Peyer's patch (tissue), 4 donors: ENCODE measurements around the gene SIRT6. TPM values are rescaled to one million over a fixed set of nuclear protein-coding genes. Genes with fewer than 3 reads are reported as not detected.
A peak's percentile ranks its signal among the peaks of the same experiment; 100 is the strongest.
"Not testable (repeated sequence)": the region's sequence is repeated elsewhere in the genome, so short reads cannot be mapped to it uniquely, and the experiment has no call there.

ENCODE experiments used
- DNase-seq, 3 donors: peaks; one replicate each; pipeline ENCODE4 v3.0.0-alpha.2; 2017 to 2019
- H3K27ac ChIP-seq, 4 donors: fragments of 200-600 bp; sonication (generic); one replicate each; pipeline ENCODE4 v1.5.1; 2016 to 2019
- H3K27me3 ChIP-seq, 2 donors: fragments of 200-600 bp; sonication (generic); one replicate each; pipeline ENCODE4 v1.5.1; 2019
- H3K36me3 ChIP-seq, 3 donors: fragments of 200-600 bp; sonication (generic); one replicate each; pipeline ENCODE4 v1.5.1; 2016 to 2019
- H3K4me1 ChIP-seq, 4 donors: fragments of 200-600 bp; sonication (generic); one replicate each; pipeline ENCODE4 v1.5.1; 2016 to 2019
- H3K4me3 ChIP-seq, 4 donors: fragments of 200-600 bp; sonication (generic); 1 replicate in 3 of 4; 2 replicates in 1 of 4; pipeline ENCODE4 v1.5.1; 2016 to 2019; ENCODE audit warnings: mild to moderate bottlenecking in 1 of 4
- H3K9me3 ChIP-seq, 4 donors: fragments of 200-600 bp; sonication (generic); one replicate each; pipeline ENCODE4 v1.5.1; 2016 to 2019; ENCODE audit warnings: mild to moderate bottlenecking in 1 of 4
- POLR2A ChIP-seq, 2 donors: fragments of 450-650 bp; IDR thresholded peaks; one replicate each; pipeline ENCODE4 v1.5.1; 2017; ENCODE audit warnings: antibody characterized with exemption in 2 of 2, mild to moderate bottlenecking in 2 of 2, moderate library complexity in 2 of 2
- total RNA-seq, 4 donors: library from RNA; depleted of rRNA; stranded (reverse); fragments of >200 nt; gene quantifications; one replicate each; pipeline ENCODE4 v1.1.0, GENCODE V29; 2016
- TF ChIP-seq, protein P1 (sequence below), 6 experiments: fragments of 450-650 bp in 4 of 6; fragments of 200-600 bp in 2 of 6; sonication (generic) in 1 of 6; IDR thresholded peaks; one replicate each; pipeline ENCODE4 v1.5.1; 2017 to 2019; ENCODE audit warnings: antibody characterized with exemption in 6 of 6, mild to moderate bottlenecking in 3 of 6, moderate library complexity in 1 of 6

The SIRT6 gene
- total RNA-seq, 4 donors from 2014 or later = 55.3 to 115 (median 84.9) TPM

DNA sequence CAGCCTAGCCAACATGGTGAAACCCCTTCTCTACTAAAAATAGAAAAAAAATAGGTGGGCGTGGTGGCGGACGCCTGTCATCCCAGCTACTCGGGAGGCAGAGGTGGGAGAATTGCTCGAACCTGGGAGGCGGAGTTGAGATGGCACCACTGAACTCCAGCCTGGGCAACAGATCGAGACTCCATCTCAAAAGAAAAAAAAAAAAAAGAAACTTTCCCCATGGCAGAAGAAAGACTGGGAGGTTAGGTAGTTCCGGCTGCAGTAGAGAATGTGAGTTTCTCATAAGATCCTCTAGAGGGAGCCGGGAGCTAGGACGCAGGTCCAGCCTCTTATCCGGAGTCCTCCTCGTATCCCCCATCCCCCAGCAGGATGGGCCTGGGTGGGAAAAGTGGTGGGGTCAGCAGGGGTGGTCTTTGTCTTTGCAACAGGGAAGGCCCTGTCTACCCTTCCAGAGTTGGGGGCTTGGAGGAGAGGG is 42.1 kb downstream of the SIRT6 start:
- Histone ChIP-seq H3K27ac (peak overlapping the region in 1 of 4 donors; percentile 62), H3K36me3 (no peaks in the 10 kb centered on the region), H3K4me3 (peak overlapping the region in 1 of 4 donors; percentile 9), H3K27me3 (no peaks in the 10 kb centered on the region), H3K9me3 (no peaks in the 10 kb centered on the region), H3K4me1 (peaks cover 0 to 25% (median 2%) of the 10 kb centered on the region in 4 donors)
- no peak for TF ChIP-seq POLR2A (IDR thresholded peaks at IDR 0.05)
- TF ChIP-seq, protein P1, sequence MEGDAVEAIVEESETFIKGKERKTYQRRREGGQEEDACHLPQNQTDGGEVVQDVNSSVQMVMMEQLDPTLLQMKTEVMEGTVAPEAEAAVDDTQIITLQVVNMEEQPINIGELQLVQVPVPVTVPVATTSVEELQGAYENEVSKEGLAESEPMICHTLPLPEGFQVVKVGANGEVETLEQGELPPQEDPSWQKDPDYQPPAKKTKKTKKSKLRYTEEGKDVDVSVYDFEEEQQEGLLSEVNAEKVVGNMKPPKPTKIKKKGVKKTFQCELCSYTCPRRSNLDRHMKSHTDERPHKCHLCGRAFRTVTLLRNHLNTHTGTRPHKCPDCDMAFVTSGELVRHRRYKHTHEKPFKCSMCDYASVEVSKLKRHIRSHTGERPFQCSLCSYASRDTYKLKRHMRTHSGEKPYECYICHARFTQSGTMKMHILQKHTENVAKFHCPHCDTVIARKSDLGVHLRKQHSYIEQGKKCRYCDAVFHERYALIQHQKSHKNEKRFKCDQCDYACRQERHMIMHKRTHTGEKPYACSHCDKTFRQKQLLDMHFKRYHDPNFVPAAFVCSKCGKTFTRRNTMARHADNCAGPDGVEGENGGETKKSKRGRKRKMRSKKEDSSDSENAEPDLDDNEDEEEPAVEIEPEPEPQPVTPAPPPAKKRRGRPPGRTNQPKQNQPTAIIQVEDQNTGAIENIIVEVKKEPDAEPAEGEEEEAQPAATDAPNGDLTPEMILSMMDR (IDR thresholded peaks at IDR 0.05) = peak; percentile 46 to 79 (median 64)
- DNase-seq = peak in 2 of 3 donors; percentile 67

GRCh38 chr19:4139614-4140236 is 42.6 kb downstream of the SIRT6 start:
- Histone ChIP-seq H3K27ac (peak overlapping the region in 1 of 4 donors; percentile 62), H3K4me3 (peak overlapping the region in 1 of 4 donors; percentile 9), H3K4me1 (peaks cover 0 to 25% (median 2%) of the 10 kb centered on the region in 4 donors), H3K9me3 (no peaks in the 10 kb centered on the region), H3K27me3 (no peaks in the 10 kb centered on the region), H3K36me3 (no peaks in the 10 kb centered on the region)
- peak; percentile 85 to 95 (median 94) for DNase-seq
- TF ChIP-seq POLR2A (IDR thresholded peaks at IDR 0.05) = no peak
- TF ChIP-seq, protein P1 (IDR thresholded peaks at IDR 0.05) = peak; percentile 64 to 91 (median 86)

GRCh38 chr19:4138445-4138844 is 43.9 kb downstream of the SIRT6 start:
- Histone ChIP-seq H3K27me3 (no peaks in the 10 kb centered on the region), H3K4me1 (peaks cover 0 to 23% (median 2%) of the 10 kb centered on the region in 4 donors), H3K4me3 (no peak overlapping the region), H3K27ac (peak overlapping the region in 1 of 4 donors; percentile 85), H3K36me3 (no peaks in the 10 kb centered on the region), H3K9me3 (no peaks in the 10 kb centered on the region)
- TF ChIP-seq, protein P1 (IDR thresholded peaks at IDR 0.05) = no peak
- TF ChIP-seq POLR2A (IDR thresholded peaks at IDR 0.05) = no peak
- DNase-seq = no peak

DNA sequence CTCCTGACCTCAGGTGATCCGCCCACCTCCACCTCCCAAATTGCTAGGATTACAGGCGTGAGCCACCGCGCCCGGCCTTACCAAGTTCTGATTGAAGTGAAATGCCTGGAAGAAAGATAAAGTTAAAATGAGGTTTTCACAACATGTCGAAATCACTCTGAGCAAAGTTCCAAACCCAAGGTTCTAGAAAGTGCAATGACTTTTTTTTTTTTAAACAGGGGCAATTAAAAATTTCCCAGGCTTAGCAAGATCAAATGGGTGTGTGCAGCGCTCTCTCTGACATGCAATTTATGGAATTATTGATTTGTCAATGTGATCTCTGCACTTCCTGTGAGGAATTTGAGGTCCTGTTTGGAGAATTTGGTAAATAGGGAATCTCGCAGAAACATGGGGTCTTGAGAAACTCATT is 45.7 kb downstream of the SIRT6 start:
- Histone ChIP-seq H3K27me3 (no peaks in the 10 kb centered on the region), H3K4me3 (no peak overlapping the region), H3K27ac (peak overlapping the region in 3 of 4 donors; percentile 58 to 74 (median 73)), H3K9me3 (no peaks in the 10 kb centered on the region), H3K36me3 (no peaks in the 10 kb centered on the region), H3K4me1 (peaks cover 0 to 15% (median 2%) of the 10 kb centered on the region in 4 donors)
- peak in 1 of 3 donors; percentile 62 for DNase-seq
- TF ChIP-seq POLR2A (IDR thresholded peaks at IDR 0.05) = peak in 1 of 2 donors; percentile 46
- TF ChIP-seq, protein P1 (IDR thresholded peaks at IDR 0.05) = no peak

- DNase-seq, H3K27me3 ChIP-seq: not testable (repeated sequence)
Measured at GRCh38 chr19:4135386-4135785, 47.0 kb downstream of the SIRT6 start.

GRCh38 chr19:4134351-4134750 is 48.0 kb downstream of the SIRT6 start:
- Histone ChIP-seq H3K36me3 (no peaks in the 10 kb centered on the region), H3K4me1 (peaks cover 0 to 10% (median 0%) of the 10 kb centered on the region in 4 donors), H3K27ac (no peak overlapping the region), H3K9me3 (no peaks in the 10 kb centered on the region), H3K4me3 (no peak overlapping the region), H3K27me3 (no peaks in the 10 kb centered on the region)
- TF ChIP-seq POLR2A (IDR thresholded peaks at IDR 0.05) = no peak
- TF ChIP-seq, protein P1 (IDR thresholded peaks at IDR 0.05) = no peak
- DNase-seq = no peak

More at GRCh38 chr19:4135386-4135785, 47.0 kb downstream of the SIRT6 start:
- not testable (repeated sequence) for H3K9me3 ChIP-seq, H3K4me3 ChIP-seq, H3K36me3 ChIP-seq, H3K27ac ChIP-seq
- peaks cover 0 to 14% (median 2%) of the 10 kb centered on the region in 4 donors for H3K4me1 ChIP-seq
